ENCODE results near the gene SFTPB.

DNA sequence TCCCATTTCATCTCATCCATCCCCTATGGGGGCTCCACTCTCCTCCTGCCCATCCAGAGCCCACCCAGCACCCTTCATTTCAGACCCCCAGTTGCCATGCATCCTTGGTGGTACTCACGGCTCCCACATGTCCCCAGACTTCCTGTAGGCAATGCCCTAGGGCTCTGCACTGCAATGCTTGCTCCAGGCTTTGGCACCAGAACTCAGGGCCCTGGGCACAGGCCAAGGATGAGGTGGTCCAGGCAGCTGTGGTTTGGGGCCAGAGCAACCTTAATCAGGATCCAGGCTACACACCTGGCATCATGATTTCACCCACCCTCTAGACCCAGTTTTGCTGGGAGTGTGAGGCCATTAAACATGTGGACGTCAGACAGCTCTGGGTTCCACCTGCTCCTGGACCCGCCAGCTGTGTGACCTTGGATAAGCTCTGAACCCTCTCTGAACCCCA, 414 bp downstream of the SFTPB start:
- TF ChIP-seq, protein P1, sequence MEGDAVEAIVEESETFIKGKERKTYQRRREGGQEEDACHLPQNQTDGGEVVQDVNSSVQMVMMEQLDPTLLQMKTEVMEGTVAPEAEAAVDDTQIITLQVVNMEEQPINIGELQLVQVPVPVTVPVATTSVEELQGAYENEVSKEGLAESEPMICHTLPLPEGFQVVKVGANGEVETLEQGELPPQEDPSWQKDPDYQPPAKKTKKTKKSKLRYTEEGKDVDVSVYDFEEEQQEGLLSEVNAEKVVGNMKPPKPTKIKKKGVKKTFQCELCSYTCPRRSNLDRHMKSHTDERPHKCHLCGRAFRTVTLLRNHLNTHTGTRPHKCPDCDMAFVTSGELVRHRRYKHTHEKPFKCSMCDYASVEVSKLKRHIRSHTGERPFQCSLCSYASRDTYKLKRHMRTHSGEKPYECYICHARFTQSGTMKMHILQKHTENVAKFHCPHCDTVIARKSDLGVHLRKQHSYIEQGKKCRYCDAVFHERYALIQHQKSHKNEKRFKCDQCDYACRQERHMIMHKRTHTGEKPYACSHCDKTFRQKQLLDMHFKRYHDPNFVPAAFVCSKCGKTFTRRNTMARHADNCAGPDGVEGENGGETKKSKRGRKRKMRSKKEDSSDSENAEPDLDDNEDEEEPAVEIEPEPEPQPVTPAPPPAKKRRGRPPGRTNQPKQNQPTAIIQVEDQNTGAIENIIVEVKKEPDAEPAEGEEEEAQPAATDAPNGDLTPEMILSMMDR (IDR thresholded peaks at IDR 0.05): no peak
- no peak for TF ChIP-seq POLR2A (IDR thresholded peaks at IDR 0.05)
